ENCODE measurements around the gene MARCHF2. TPM values are rescaled to one million over a fixed set of nuclear protein-coding genes. Genes with fewer than 3 reads are reported as not detected.

MARCHF2 gene
- total and polyA plus RNA-seq, 7 experiments from 2014 or later, result 18.0 to 42.1 (median 23.4) TPM

- ChIA-PET CTCF (no interaction called here), POLR2A (no interaction called here)
- DNase-seq (no peak), ATAC-seq (no peak)
- Histone ChIP-seq H3K27ac (ENCODE audit: low read depth, low read length) (no peak overlapping the region), H3K4me3 (ENCODE audit: low read length) (no peak overlapping the region), H3K4me1 (ENCODE audit: control insufficient read depth in 2 of 2, insufficient read depth in 2 of 2, low read length in 2 of 2) (no peaks in the 10 kb centered on the region), H3K36me3 (ENCODE audit: control insufficient read depth in 2 of 3, insufficient read depth in 3 of 3, low read length in 3 of 3) (peaks cover 60 to 98% (median 64%) of the 10 kb centered on the region in 3 experiments), H3K9me3 (ENCODE audit: control insufficient read depth in 2 of 3, low read length in 3 of 3) (no peaks in the 10 kb centered on the region), H3K27me3 (ENCODE audit: control insufficient read depth in 2 of 2, insufficient read depth in 2 of 2, low read length in 2 of 2) (no peaks in the 10 kb centered on the region)
- peak overlapping the region in 6 of 9 donors; percentile 16 to 80 (median 50) for H3K27ac Mint-ChIP-seq
- peaks cover 6 to 51% (median 37%) of the 10 kb centered on the region in 7 donors for H3K4me1 Mint-ChIP-seq
- H3K4me3 Mint-ChIP-seq, result no peak overlapping the region
- no peaks in the 10 kb centered on the region for H3K27me3 Mint-ChIP-seq
- no peaks in the 10 kb centered on the region for H3K9me3 Mint-ChIP-seq
- intact Hi-C loops (cut with micrococcal nuclease), result no loop called here
- peaks cover 19 to 73% (median 51%) of the 10 kb centered on the region in 5 donors for H3K36me3 Mint-ChIP-seq
Observed at GRCh38 chr19:8469613-8470368, 56.7 kb downstream of the MARCHF2 start.

- Histone ChIP-seq H3K27ac (ENCODE audit: low read depth, low read length) (no peak overlapping the region), H3K4me3 (ENCODE audit: low read length) (no peak overlapping the region), H3K9me3 (ENCODE audit: control insufficient read depth in 2 of 3, low read length in 3 of 3) (no peaks in the 10 kb centered on the region), H3K36me3 (ENCODE audit: control insufficient read depth in 2 of 3, insufficient read depth in 3 of 3, low read length in 3 of 3) (peaks cover 29 to 91% (median 40%) of the 10 kb centered on the region in 3 experiments), H3K4me1 (ENCODE audit: control insufficient read depth in 2 of 2, insufficient read depth in 2 of 2, low read length in 2 of 2) (peaks cover 8 to 9% of the 10 kb centered on the region in 2 donors), H3K27me3 (ENCODE audit: control insufficient read depth in 2 of 2, insufficient read depth in 2 of 2, low read length in 2 of 2) (no peaks in the 10 kb centered on the region)
- Mint-ChIP-seq H3K4me3 (peak overlapping the region in 1 of 10 donors; percentile 4), H3K27me3 (no peaks in the 10 kb centered on the region), H3K27ac (peak overlapping the region; percentile 48 to 87 (median 59)), H3K36me3 (peaks cover 3 to 55% (median 27%) of the 10 kb centered on the region in 5 donors), H3K4me1 (peaks cover 23 to 59% (median 52%) of the 10 kb centered on the region in 7 donors), H3K9me3 (no peaks in the 10 kb centered on the region)
- DNase-seq (no peak), ATAC-seq (no peak)
- CTCF ChIA-PET, result interaction anchor here (0.7 kb wide), 1 partner anchor 10 kb away, joined by 3 read pairs; no protein-coding TSS in a partner anchor
- intact Hi-C loops (cut with micrococcal nuclease), result no loop called here
- POLR2A ChIA-PET, result interaction anchor here (0.6 to 1.0 kb wide), 3 partner anchors 11 to 84 kb away, joined by 3 to 4 read pairs (median 4); no protein-coding TSS in a partner anchor
Observed at GRCh38 chr19:8473648-8474476, 60.8 kb downstream of the MARCHF2 start.

- Mint-ChIP-seq H3K4me3 (no peak overlapping the region), H3K27me3 (no peaks in the 10 kb centered on the region), H3K4me1 (peaks cover 23 to 59% (median 53%) of the 10 kb centered on the region in 7 donors), H3K9me3 (no peaks in the 10 kb centered on the region), H3K36me3 (peaks cover 0 to 43% (median 20%) of the 10 kb centered on the region in 5 donors), H3K27ac (peak overlapping the region in 3 of 9 donors; percentile 24 to 80 (median 51))
- no peak overlapping the region for H3K4me3 ChIP-seq (ENCODE audit: low read length)
- H3K36me3 ChIP-seq (ENCODE audit: control insufficient read depth in 2 of 3, insufficient read depth in 3 of 3, low read length in 3 of 3), result peaks cover 22 to 80% (median 28%) of the 10 kb centered on the region in 3 experiments
- DNase-seq (no peak), ATAC-seq (no peak)
- no peak overlapping the region for H3K27ac ChIP-seq (ENCODE audit: low read depth, low read length)
- no peaks in the 10 kb centered on the region for H3K27me3 ChIP-seq (ENCODE audit: control insufficient read depth in 2 of 2, insufficient read depth in 2 of 2, low read length in 2 of 2)
- intact Hi-C loops (cut with micrococcal nuclease), result loop anchor here in 1 of 2 donors (5.0 kb wide), 1 partner anchor 42 kb away; no protein-coding TSS in a partner anchor
- POLR2A ChIA-PET, result no interaction called here
- H3K4me1 ChIP-seq (ENCODE audit: control insufficient read depth in 2 of 2, insufficient read depth in 2 of 2, low read length in 2 of 2), result peaks cover 8 to 9% of the 10 kb centered on the region in 2 donors
- CTCF ChIA-PET, result no interaction called here
- no peaks in the 10 kb centered on the region for H3K9me3 ChIP-seq (ENCODE audit: control insufficient read depth in 2 of 3, low read length in 3 of 3)
Observed at GRCh38 chr19:8475005-8475404, 61.9 kb downstream of the MARCHF2 start.

GRCh38 chr19:8476524-8476923 lies 63.4 kb downstream of the MARCHF2 start:
- H3K36me3 Mint-ChIP-seq, result peaks cover 0 to 37% (median 16%) of the 10 kb centered on the region in 5 donors
- peaks cover 0 to under 1% (median 0%) of the 10 kb centered on the region in 11 donors for H3K9me3 Mint-ChIP-seq
- Histone ChIP-seq H3K4me1 (ENCODE audit: control insufficient read depth in 2 of 2, insufficient read depth in 2 of 2, low read length in 2 of 2) (peaks cover 8 to 9% of the 10 kb centered on the region in 2 donors), H3K27ac (ENCODE audit: low read depth, low read length) (no peak overlapping the region), H3K36me3 (ENCODE audit: control insufficient read depth in 2 of 3, insufficient read depth in 3 of 3, low read length in 3 of 3) (peaks cover 19 to 78% (median 22%) of the 10 kb centered on the region in 3 experiments), H3K27me3 (ENCODE audit: control insufficient read depth in 2 of 2, insufficient read depth in 2 of 2, low read length in 2 of 2) (no peaks in the 10 kb centered on the region), H3K4me3 (ENCODE audit: low read length) (no peak overlapping the region), H3K9me3 (ENCODE audit: control insufficient read depth in 2 of 3, low read length in 3 of 3) (no peaks in the 10 kb centered on the region)
- H3K27ac Mint-ChIP-seq, result peak overlapping the region in 5 of 9 donors; percentile 54 to 86 (median 75)
- H3K4me1 Mint-ChIP-seq, result peaks cover 33 to 70% (median 62%) of the 10 kb centered on the region in 7 donors
- intact Hi-C loops (cut with micrococcal nuclease), result loop anchor here in 1 of 2 donors (5.0 kb wide), 1 partner anchor 41 kb away; no protein-coding TSS in a partner anchor
- peak overlapping the region in 3 of 10 donors; percentile 2 to 32 (median 27) for H3K4me3 Mint-ChIP-seq
- no peaks in the 10 kb centered on the region for H3K27me3 Mint-ChIP-seq
- no peak for DNase-seq
- CTCF ChIA-PET, result interaction anchor here (0.6 to 0.8 kb wide), 2 partner anchors 21 to 106 kb away, joined by 3 to 5 read pairs; no protein-coding TSS in a partner anchor
- no peak for ATAC-seq
- POLR2A ChIA-PET, result interaction anchor here (0.6 to 0.7 kb wide), 2 partner anchors 15 to 94 kb away, joined by 3 to 4 read pairs; no protein-coding TSS in a partner anchor

GRCh38 chr19:8477889-8478288 lies 64.8 kb downstream of the MARCHF2 start:
- Mint-ChIP-seq H3K4me1 (peaks cover 39 to 80% (median 71%) of the 10 kb centered on the region in 7 donors), H3K27ac (peak overlapping the region; percentile 44 to 90 (median 71)), H3K36me3 (peaks cover 3 to 39% (median 16%) of the 10 kb centered on the region in 5 donors), H3K9me3 (peaks cover 0 to 2% (median 0%) of the 10 kb centered on the region in 11 donors), H3K27me3 (no peaks in the 10 kb centered on the region), H3K4me3 (peak overlapping the region; percentile 1 to 88 (median 40))
- ChIA-PET POLR2A (interaction anchor here (1.0 kb wide), 1 partner anchor 36 kb away, joined by 5 read pairs; the partner anchor contains the start of gene ZNF414), CTCF (interaction anchor here (1.2 to 1.9 kb wide), 2 partner anchors 101 to 109 kb away, joined by 3 to 5 read pairs; no protein-coding TSS in a partner anchor)
- Histone ChIP-seq H3K36me3 (ENCODE audit: control insufficient read depth in 2 of 3, insufficient read depth in 3 of 3, low read length in 3 of 3) (peaks cover 10 to 77% (median 18%) of the 10 kb centered on the region in 3 experiments), H3K27me3 (ENCODE audit: control insufficient read depth in 2 of 2, insufficient read depth in 2 of 2, low read length in 2 of 2) (no peaks in the 10 kb centered on the region), H3K4me3 (ENCODE audit: low read length) (no peak overlapping the region), H3K27ac (ENCODE audit: low read depth, low read length) (peak overlapping the region; percentile 31), H3K9me3 (ENCODE audit: control insufficient read depth in 2 of 3, low read length in 3 of 3) (no peaks in the 10 kb centered on the region), H3K4me1 (ENCODE audit: control insufficient read depth in 2 of 2, insufficient read depth in 2 of 2, low read length in 2 of 2) (peaks cover 8 to 9% of the 10 kb centered on the region in 2 donors)
- ATAC-seq, result peak; percentile 30
- no peak for DNase-seq
- intact Hi-C loops (cut with micrococcal nuclease), result loop anchor here in 1 of 2 donors (5.0 kb wide), 1 partner anchor 39 kb away; no protein-coding TSS in a partner anchor
